ENCODE data around the gene SPEM2.
A peak's percentile ranks its signal among the peaks of the same experiment; 100 is the strongest.

SPEM2 gene

DNA sequence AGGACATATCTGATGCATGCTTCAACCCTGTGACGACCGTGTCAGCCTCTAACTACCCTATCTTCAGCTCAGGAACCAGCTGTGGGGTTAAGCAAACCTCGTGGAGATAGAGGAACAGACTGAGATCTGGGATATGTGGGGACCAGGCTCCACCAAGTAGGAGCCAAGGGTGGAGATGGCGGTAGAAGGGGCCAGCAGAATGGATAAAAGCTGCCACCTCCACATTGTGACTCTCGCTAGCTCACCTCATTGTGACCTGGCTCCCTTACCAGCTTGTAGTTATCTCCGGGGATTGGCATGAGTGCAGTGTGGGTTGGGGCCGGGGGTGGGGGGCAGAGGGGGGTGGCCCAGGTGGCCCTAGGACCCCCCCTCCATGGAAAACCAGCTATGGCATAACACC, at the start of gene SPEM2:
Gene SPEM2, plus strand, starts transcription at position 301 of the 400 bp plus-strand sequence. Its CDS starts 73 bp downstream, at position 374.
- no peak for DNase-seq (ENCODE audit: low read depth)
- Histone ChIP-seq H3K9ac (ENCODE audit: low read length) (no peak within 1 kb of the TSS), H3K27me3 (replicated peaks; ENCODE audit: control insufficient read depth, insufficient read depth, low read length) (no peaks in the 10 kb centered on the region), H3K4me3 (ENCODE audit: low read length) (no peak within 1 kb of the TSS), H3K9me3 (ENCODE audit: control insufficient read depth, low read length) (peaks cover 3% of the 10 kb centered on the region), H3K4me1 (ENCODE audit: control insufficient read depth, insufficient read depth, low read length) (no peaks in the 10 kb centered on the region), H3K36me3 (ENCODE audit: control insufficient read depth, insufficient read depth, low read length, severe bottlenecking) (no peaks in the 10 kb centered on the region)

DNA sequence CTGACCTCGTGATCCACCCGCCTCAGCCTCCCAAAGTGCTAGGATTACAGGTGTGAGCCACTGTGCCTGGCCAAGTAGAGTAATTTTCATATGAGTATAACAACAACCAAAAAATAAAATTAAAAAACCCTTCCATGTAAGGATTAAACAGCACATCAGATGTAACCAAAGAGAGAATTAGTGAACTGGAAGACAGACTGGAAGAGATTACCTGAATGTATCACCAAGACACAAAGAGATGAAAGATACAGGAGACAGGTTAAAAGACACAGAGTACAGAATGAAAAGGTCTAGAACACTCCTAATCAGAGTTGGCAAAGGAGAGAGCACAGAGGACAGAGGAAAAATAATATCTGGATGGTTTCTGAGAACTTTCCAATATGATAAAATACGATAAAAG, 46.3 kb upstream of the SPEM2 start:
- Histone ChIP-seq H3K9ac (ENCODE audit: low read length) (no peak overlapping the region), H3K4me1 (ENCODE audit: control insufficient read depth, insufficient read depth, low read length) (peaks cover 15% of the 10 kb centered on the region), H3K36me3 (ENCODE audit: control insufficient read depth, insufficient read depth, low read length, severe bottlenecking) (no peaks in the 10 kb centered on the region), H3K4me3 (ENCODE audit: low read length) (no peak overlapping the region), H3K27me3 (replicated peaks; ENCODE audit: control insufficient read depth, insufficient read depth, low read length) (peaks cover 32% of the 10 kb centered on the region), H3K9me3 (ENCODE audit: control insufficient read depth, low read length) (peaks cover 9% of the 10 kb centered on the region)
- DNase-seq (ENCODE audit: low read depth) = no peak

GRCh38 chr17:7380321-7380720, 45.1 kb upstream of the SPEM2 start:
- Histone ChIP-seq H3K4me3 (ENCODE audit: low read length) (peak overlapping the region; percentile 49), H3K36me3 (ENCODE audit: control insufficient read depth, insufficient read depth, low read length, severe bottlenecking) (no peaks in the 10 kb centered on the region), H3K27me3 (replicated peaks; ENCODE audit: control insufficient read depth, insufficient read depth, low read length) (peaks cover 32% of the 10 kb centered on the region), H3K9me3 (ENCODE audit: control insufficient read depth, low read length) (peaks cover 9% of the 10 kb centered on the region), H3K9ac (ENCODE audit: low read length) (no peak overlapping the region), H3K4me1 (ENCODE audit: control insufficient read depth, insufficient read depth, low read length) (peaks cover 15% of the 10 kb centered on the region)
- DNase-seq (ENCODE audit: low read depth) = peak; percentile 70

DNA sequence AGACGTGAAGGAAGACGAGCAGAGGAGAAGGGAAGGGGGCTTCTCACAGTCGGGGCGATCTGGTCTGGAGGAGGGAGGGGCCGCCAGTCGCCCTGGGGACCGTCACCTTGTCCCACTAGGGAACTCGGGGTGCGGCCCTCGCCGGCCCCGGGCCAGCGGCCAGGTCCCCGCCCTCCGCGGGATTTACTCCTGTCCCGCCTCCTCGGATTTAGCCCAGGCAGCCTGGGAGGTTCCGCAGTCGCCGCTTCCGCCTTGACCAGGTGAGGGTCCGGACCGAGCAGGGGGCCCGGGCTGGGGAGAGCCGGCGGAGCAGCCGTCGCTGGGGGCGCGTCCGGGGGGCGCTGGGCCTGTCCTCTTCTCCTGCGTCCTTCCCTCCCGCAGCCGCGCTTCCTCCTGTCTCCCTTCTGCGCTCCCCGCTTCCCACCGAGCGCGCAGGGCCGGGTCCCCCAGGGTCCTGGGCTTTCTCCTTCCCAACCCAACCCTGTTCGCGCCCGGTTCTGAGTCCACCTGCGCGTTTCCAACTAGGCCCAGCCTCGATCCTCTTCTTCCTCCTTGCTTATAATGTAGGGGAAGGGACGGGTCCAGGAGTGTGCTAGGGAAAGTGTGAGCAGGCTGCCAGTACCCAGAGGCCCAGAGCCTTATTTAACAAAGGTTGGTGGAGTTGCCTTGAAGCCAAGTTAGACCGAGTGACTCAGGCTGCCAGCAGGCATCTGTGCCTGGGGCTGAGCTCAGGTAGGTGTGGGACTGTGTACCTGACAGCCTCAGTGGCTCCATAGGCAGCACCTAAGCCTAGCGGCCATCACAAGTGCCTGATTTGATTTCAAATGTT, 44.3 kb upstream of the SPEM2 start, which contains the start of gene TNK1:
Gene TNK1, plus strand, starts transcription at position 235 of the 829 bp plus-strand sequence. CDS start 1,838 bp downstream, outside the sequence.
- peak; percentile 19 for DNase-seq (ENCODE audit: low read depth)
- H3K9ac ChIP-seq (ENCODE audit: low read length) = no peak within 1 kb of the TSS
- peak within 1 kb of the TSS; percentile 49 for H3K4me3 ChIP-seq (ENCODE audit: low read length)
- H3K9me3 ChIP-seq (ENCODE audit: control insufficient read depth, low read length) = peaks cover 9% of the 10 kb centered on the region
- no peaks in the 10 kb centered on the region for H3K36me3 ChIP-seq (ENCODE audit: control insufficient read depth, insufficient read depth, low read length, severe bottlenecking)
- peaks cover 15% of the 10 kb centered on the region for H3K4me1 ChIP-seq (ENCODE audit: control insufficient read depth, insufficient read depth, low read length)
- H3K27me3 ChIP-seq (replicated peaks; ENCODE audit: control insufficient read depth, insufficient read depth, low read length) = peaks cover 32% of the 10 kb centered on the region

GRCh38 chr17:7382901-7383300, 42.5 kb upstream of the SPEM2 start:
- H3K9ac ChIP-seq (ENCODE audit: low read length) = no peak overlapping the region
- H3K27me3 ChIP-seq (replicated peaks; ENCODE audit: control insufficient read depth, insufficient read depth, low read length) = peaks cover 32% of the 10 kb centered on the region
- DNase-seq (ENCODE audit: low read depth) = no peak
- H3K4me3 ChIP-seq (ENCODE audit: low read length) = no peak overlapping the region
- peaks cover 9% of the 10 kb centered on the region for H3K9me3 ChIP-seq (ENCODE audit: control insufficient read depth, low read length)
- peaks cover 1% of the 10 kb centered on the region for H3K36me3 ChIP-seq (ENCODE audit: control insufficient read depth, insufficient read depth, low read length, severe bottlenecking)
- peaks cover 15% of the 10 kb centered on the region for H3K4me1 ChIP-seq (ENCODE audit: control insufficient read depth, insufficient read depth, low read length)

GRCh38 chr17:7383371-7383741, 42.1 kb upstream of the SPEM2 start:
- Histone ChIP-seq H3K4me3 (ENCODE audit: low read length) (peak overlapping the region; percentile 44), H3K9me3 (ENCODE audit: control insufficient read depth, low read length) (peaks cover 9% of the 10 kb centered on the region), H3K9ac (ENCODE audit: low read length) (peak overlapping the region; percentile 54), H3K36me3 (ENCODE audit: control insufficient read depth, insufficient read depth, low read length, severe bottlenecking) (peaks cover 5% of the 10 kb centered on the region), H3K27me3 (replicated peaks; ENCODE audit: control insufficient read depth, insufficient read depth, low read length) (peaks cover 32% of the 10 kb centered on the region), H3K4me1 (ENCODE audit: control insufficient read depth, insufficient read depth, low read length) (peaks cover 15% of the 10 kb centered on the region)
- no peak for DNase-seq (ENCODE audit: low read depth)

GRCh38 chr17:7383742-7384488, 41.5 kb upstream of the SPEM2 start:
- peak; percentile 66 for DNase-seq (ENCODE audit: low read depth)

GRCh38 chr17:7384489-7385081, 40.8 kb upstream of the SPEM2 start:
- DNase-seq (ENCODE audit: low read depth) = no peak
- Histone ChIP-seq H3K4me1 (ENCODE audit: control insufficient read depth, insufficient read depth, low read length) (peaks cover 15% of the 10 kb centered on the region), H3K27me3 (replicated peaks; ENCODE audit: control insufficient read depth, insufficient read depth, low read length) (peaks cover 30% of the 10 kb centered on the region), H3K9me3 (ENCODE audit: control insufficient read depth, low read length) (peaks cover 3% of the 10 kb centered on the region), H3K9ac (ENCODE audit: low read length) (no peak overlapping the region), H3K4me3 (ENCODE audit: low read length) (peak overlapping the region; percentile 44), H3K36me3 (ENCODE audit: control insufficient read depth, insufficient read depth, low read length, severe bottlenecking) (peaks cover 17% of the 10 kb centered on the region)

More at GRCh38 chr17:7383742-7384488, 41.5 kb upstream of the SPEM2 start:
- Histone ChIP-seq H3K4me1 (ENCODE audit: control insufficient read depth, insufficient read depth, low read length) (peaks cover 15% of the 10 kb centered on the region), H3K36me3 (ENCODE audit: control insufficient read depth, insufficient read depth, low read length, severe bottlenecking) (peaks cover 10% of the 10 kb centered on the region), H3K9ac (ENCODE audit: low read length) (peak overlapping the region; percentile 54), H3K27me3 (replicated peaks; ENCODE audit: control insufficient read depth, insufficient read depth, low read length) (peaks cover 32% of the 10 kb centered on the region), H3K4me3 (ENCODE audit: low read length) (peak overlapping the region; percentile 44), H3K9me3 (ENCODE audit: control insufficient read depth, low read length) (peaks cover 9% of the 10 kb centered on the region)

- peaks cover 3% of the 10 kb centered on the region for H3K4me1 ChIP-seq (ENCODE audit: control insufficient read depth, insufficient read depth, low read length)
- peaks cover 48% of the 10 kb centered on the region for H3K36me3 ChIP-seq (ENCODE audit: control insufficient read depth, insufficient read depth, low read length, severe bottlenecking)
- no peaks in the 10 kb centered on the region for H3K9me3 ChIP-seq (ENCODE audit: control insufficient read depth, low read length)
- no peaks in the 10 kb centered on the region for H3K27me3 ChIP-seq (replicated peaks; ENCODE audit: control insufficient read depth, insufficient read depth, low read length)
- no peak overlapping the region for H3K9ac ChIP-seq (ENCODE audit: low read length)
- H3K4me3 ChIP-seq (ENCODE audit: low read length) = no peak overlapping the region
- no peak for DNase-seq (ENCODE audit: low read depth)
Observed at GRCh38 chr17:7388856-7389255, 36.6 kb upstream of the SPEM2 start.

- Histone ChIP-seq H3K27me3 (replicated peaks; ENCODE audit: control insufficient read depth, insufficient read depth, low read length) (no peaks in the 10 kb centered on the region), H3K9me3 (ENCODE audit: control insufficient read depth, low read length) (no peaks in the 10 kb centered on the region), H3K4me1 (ENCODE audit: control insufficient read depth, insufficient read depth, low read length) (peaks cover 3% of the 10 kb centered on the region), H3K4me3 (ENCODE audit: low read length) (no peak overlapping the region), H3K9ac (ENCODE audit: low read length) (no peak overlapping the region), H3K36me3 (ENCODE audit: control insufficient read depth, insufficient read depth, low read length, severe bottlenecking) (peaks cover 48% of the 10 kb centered on the region)
- DNase-seq (ENCODE audit: low read depth) = no peak
Observed at GRCh38 chr17:7389924-7390910, 35.2 kb upstream of the SPEM2 start.

All from adipocyte (in vitro differentiated cells).